ENCODE results near the gene ZNF512. TPM values are rescaled to one million over a fixed set of nuclear protein-coding genes. Genes with fewer than 3 reads are reported as not detected.

ZNF512 gene
- total and polyA plus RNA-seq, 2 of the 13 experiments (the other 11 are each of a cell fraction or from before 2014, with no cell fraction given): 29.8 to 31.0 TPM

DNA sequence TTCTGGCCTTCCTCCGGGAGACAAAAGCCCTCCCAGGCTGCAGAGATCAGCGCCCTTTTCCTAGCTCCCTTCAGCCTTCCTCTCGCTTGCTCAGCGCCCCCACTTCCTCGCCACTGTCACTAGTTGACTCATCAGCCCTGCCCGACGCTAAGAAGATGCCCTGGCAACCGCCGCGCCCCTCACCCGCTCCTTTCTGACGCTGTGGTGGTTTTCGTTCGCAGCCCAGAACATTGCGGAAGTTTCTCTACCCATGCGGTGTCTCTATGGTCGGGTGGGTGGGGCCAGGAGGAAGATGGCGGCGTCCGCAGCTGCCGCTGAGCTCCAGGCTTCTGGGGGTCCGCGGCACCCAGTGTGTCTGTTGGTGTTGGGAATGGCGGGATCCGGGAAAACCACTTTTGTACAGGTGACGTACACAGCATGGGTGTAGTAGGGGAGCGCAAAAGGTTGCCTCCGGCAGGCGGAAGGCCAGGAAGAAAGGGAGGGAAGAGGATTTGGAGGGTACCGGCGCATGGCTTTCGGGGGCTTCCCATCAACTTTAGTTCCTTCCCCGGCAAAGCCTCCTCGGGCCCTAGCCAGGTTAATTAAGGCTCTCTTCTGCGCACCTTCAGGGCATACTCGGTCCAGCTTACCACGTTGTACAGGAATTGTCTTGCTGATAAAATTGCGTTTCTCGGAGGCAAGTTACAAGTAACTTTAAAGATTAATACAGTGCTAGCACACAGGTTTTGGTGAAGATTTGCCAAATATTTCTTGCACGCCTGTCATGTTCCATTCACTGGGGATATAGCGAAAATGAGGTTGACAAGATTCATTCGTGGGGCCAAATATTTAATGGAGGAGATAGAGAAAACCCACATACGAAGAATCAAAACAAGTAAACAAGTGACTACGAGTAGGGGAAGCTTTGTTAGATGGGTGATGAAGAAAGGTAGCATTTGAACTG, 46.2 kb downstream of the ZNF512 start, which contains the start of the genes CCDC121 and GPN1 (continued):
- TF ChIP-seq, protein P1, sequence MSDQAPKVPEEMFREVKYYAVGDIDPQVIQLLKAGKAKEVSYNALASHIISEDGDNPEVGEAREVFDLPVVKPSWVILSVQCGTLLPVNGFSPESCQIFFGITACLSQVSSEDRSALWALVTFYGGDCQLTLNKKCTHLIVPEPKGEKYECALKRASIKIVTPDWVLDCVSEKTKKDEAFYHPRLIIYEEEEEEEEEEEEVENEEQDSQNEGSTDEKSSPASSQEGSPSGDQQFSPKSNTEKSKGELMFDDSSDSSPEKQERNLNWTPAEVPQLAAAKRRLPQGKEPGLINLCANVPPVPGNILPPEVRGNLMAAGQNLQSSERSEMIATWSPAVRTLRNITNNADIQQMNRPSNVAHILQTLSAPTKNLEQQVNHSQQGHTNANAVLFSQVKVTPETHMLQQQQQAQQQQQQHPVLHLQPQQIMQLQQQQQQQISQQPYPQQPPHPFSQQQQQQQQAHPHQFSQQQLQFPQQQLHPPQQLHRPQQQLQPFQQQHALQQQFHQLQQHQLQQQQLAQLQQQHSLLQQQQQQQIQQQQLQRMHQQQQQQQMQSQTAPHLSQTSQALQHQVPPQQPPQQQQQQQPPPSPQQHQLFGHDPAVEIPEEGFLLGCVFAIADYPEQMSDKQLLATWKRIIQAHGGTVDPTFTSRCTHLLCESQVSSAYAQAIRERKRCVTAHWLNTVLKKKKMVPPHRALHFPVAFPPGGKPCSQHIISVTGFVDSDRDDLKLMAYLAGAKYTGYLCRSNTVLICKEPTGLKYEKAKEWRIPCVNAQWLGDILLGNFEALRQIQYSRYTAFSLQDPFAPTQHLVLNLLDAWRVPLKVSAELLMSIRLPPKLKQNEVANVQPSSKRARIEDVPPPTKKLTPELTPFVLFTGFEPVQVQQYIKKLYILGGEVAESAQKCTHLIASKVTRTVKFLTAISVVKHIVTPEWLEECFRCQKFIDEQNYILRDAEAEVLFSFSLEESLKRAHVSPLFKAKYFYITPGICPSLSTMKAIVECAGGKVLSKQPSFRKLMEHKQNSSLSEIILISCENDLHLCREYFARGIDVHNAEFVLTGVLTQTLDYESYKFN (CRISPR knock-in tag; conservative IDR thresholded peaks at IDR 0.05): peak; percentile 48
- TF ChIP-seq, protein P2, sequence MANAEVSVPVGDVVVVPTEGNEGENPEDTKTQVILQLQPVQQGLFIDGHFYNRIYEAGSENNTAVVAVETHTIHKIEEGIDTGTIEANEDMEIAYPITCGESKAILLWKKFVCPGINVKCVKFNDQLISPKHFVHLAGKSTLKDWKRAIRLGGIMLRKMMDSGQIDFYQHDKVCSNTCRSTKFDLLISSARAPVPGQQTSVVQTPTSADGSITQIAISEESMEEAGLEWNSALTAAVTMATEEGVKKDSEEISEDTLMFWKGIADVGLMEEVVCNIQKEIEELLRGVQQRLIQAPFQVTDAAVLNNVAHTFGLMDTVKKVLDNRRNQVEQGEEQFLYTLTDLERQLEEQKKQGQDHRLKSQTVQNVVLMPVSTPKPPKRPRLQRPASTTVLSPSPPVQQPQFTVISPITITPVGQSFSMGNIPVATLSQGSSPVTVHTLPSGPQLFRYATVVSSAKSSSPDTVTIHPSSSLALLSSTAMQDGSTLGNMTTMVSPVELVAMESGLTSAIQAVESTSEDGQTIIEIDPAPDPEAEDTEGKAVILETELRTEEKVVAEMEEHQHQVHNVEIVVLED (CRISPR knock-in tag; IDR thresholded peaks at IDR 0.05; ENCODE audit: borderline replicate concordance): peak; percentile 71; the same call in 1 of the 2 replicates
- no peak; the same call in none of the 2 replicates for TF ChIP-seq ZC3H13 (CRISPR knock-in tag; IDR thresholded peaks at IDR 0.05)
- TF ChIP-seq ZNF598 (CRISPR knock-in tag; IDR thresholded peaks at IDR 0.05; ENCODE audit: borderline replicate concordance): peak; percentile 99
- TF ChIP-seq RBAK (CRISPR knock-in tag; IDR thresholded peaks at IDR 0.05): no peak
- no peak for TF ChIP-seq WIZ (CRISPR knock-in tag; IDR thresholded peaks at IDR 0.05)
- 0 out of 2 replicates have a peak, but pooled peaks have one; percentile 58 for TF ChIP-seq ZNF234 (CRISPR knock-in tag; conservative IDR thresholded peaks at IDR 0.05)
- peak; percentile 94 for TF ChIP-seq FOXK1 (CRISPR knock-in tag; IDR thresholded peaks at IDR 0.05; ENCODE audit: borderline replicate concordance, low read depth)
- 0 out of 2 replicates have a peak, but pooled peaks have one; percentile 89 for TF ChIP-seq SRY (CRISPR knock-in tag; IDR thresholded peaks at IDR 0.05)
- TF ChIP-seq, protein P3, sequence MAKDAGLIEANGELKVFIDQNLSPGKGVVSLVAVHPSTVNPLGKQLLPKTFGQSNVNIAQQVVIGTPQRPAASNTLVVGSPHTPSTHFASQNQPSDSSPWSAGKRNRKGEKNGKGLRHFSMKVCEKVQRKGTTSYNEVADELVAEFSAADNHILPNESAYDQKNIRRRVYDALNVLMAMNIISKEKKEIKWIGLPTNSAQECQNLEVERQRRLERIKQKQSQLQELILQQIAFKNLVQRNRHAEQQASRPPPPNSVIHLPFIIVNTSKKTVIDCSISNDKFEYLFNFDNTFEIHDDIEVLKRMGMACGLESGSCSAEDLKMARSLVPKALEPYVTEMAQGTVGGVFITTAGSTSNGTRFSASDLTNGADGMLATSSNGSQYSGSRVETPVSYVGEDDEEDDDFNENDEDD (CRISPR knock-in tag; IDR thresholded peaks at IDR 0.05; ENCODE audit: borderline replicate concordance): peak; percentile 73; the same call in 1 of the 2 replicates
- TF ChIP-seq HIVEP1 (CRISPR knock-in tag; IDR thresholded peaks at IDR 0.05): peak; percentile 75
- TF ChIP-seq ELF3 (CRISPR knock-in tag; IDR thresholded peaks at IDR 0.05): peak; percentile 94
- no peak for TF ChIP-seq ZBTB8A (CRISPR knock-in tag; IDR thresholded peaks at IDR 0.05; ENCODE audit: borderline replicate concordance, low read depth)
- no peak for TF ChIP-seq NPAS2 (CRISPR knock-in tag; IDR thresholded peaks at IDR 0.05; ENCODE audit: borderline replicate concordance)
- peak; percentile 26; the same call in 1 of the 2 replicates for TF ChIP-seq SIX1 (CRISPR knock-in tag; IDR thresholded peaks at IDR 0.05; ENCODE audit: borderline replicate concordance)
- peak; percentile 80 for TF ChIP-seq POGZ (CRISPR knock-in tag; IDR thresholded peaks at IDR 0.05)
- no peak for TF ChIP-seq ZNF777 (CRISPR knock-in tag; IDR thresholded peaks at IDR 0.05)
- peak; percentile 95 for TF ChIP-seq ARHGAP35 (CRISPR knock-in tag; IDR thresholded peaks at IDR 0.05; ENCODE audit: borderline replicate concordance)
- TF ChIP-seq ELF4 (CRISPR knock-in tag; IDR thresholded peaks at IDR 0.05; ENCODE audit: borderline replicate concordance): 0 out of 2 replicates have a peak, but pooled peaks have one; percentile 53
- TF ChIP-seq KLF9 (CRISPR knock-in tag; IDR thresholded peaks at IDR 0.05; ENCODE audit: low read depth): peak; percentile 96
- peak; percentile 60 for TF ChIP-seq NCOA2 (CRISPR knock-in tag; IDR thresholded peaks at IDR 0.05)
- TF ChIP-seq ZNF121 (CRISPR knock-in tag; IDR thresholded peaks at IDR 0.05): peak; percentile 37; the same call in 1 of the 2 replicates
